Endothelial cell (in vitro differentiated cells): ENCODE data around the gene DMAC2. TPM values are rescaled to one million over a fixed set of nuclear protein-coding genes. Genes with fewer than 3 reads are reported as not detected.
"Not testable (repeated sequence)": the region's sequence is repeated elsewhere in the genome, so short reads cannot be mapped to it uniquely, and the experiment has no call there.

Experiments used
- DNase-seq: peaks from one replicate; pipeline ENCODE4 v3.0.0; 2021; ENCODE audit warnings: low spot score
- H3K27ac Mint-ChIP-seq: one replicate; pipeline ENCODE4 v1.8.0; 2021; ENCODE audit warnings: mixed read lengths, inconsistent platforms; ENCODE audit not compliant: unreplicated experiment
- H3K27me3 Mint-ChIP-seq: one replicate; pipeline ENCODE4 v1.8.0; 2021; ENCODE audit warnings: mild to moderate bottlenecking, moderate library complexity, mixed read lengths, inconsistent platforms; ENCODE audit not compliant: unreplicated experiment
- H3K36me3 Mint-ChIP-seq: one replicate; pipeline ENCODE4 v1.8.0; 2021; ENCODE audit warnings: mild to moderate bottlenecking, low read depth, mixed read lengths, inconsistent platforms; ENCODE audit not compliant: unreplicated experiment
- H3K4me1 Mint-ChIP-seq: one replicate; pipeline ENCODE4 v1.8.0; 2021; ENCODE audit warnings: mild to moderate bottlenecking, mixed read lengths, inconsistent platforms; ENCODE audit not compliant: unreplicated experiment
- H3K4me3 Mint-ChIP-seq: one replicate; pipeline ENCODE4 v1.8.0; 2021; ENCODE audit warnings: mild to moderate bottlenecking, mixed read lengths, inconsistent platforms; ENCODE audit not compliant: unreplicated experiment
- H3K9me3 Mint-ChIP-seq: one replicate; pipeline ENCODE4 v1.8.0; 2021; ENCODE audit warnings: mixed read lengths, inconsistent platforms; ENCODE audit not compliant: unreplicated experiment
- total RNA-seq: library from RNA; stranded (reverse); fragmentation: NEBNext Ultra II Directional; extraction: Animal tissue kit (Norgen Biotek cat#: 25700); gene quantifications from one replicate; pipeline ENCODE4 v1.2.1, GENCODE V29; 2021; ENCODE audit not compliant: unreplicated experiment
- TF ChIP-seq, protein P1 (sequence below): fragments of 200-600 bp; sonication (generic); IDR thresholded peaks from one replicate; pipeline ENCODE4 v1.5.0; 2021; ENCODE audit warnings: antibody characterized with exemption; ENCODE audit not compliant: unreplicated experiment

The DMAC2 gene
- total RNA-seq, 1 donor from 2014 or later: 75.5 TPM

- Mint-ChIP-seq H3K27ac (no peak overlapping the region), H3K4me3 (no peak overlapping the region), H3K4me1 (peaks cover 28% of the 10 kb centered on the region), H3K36me3 (peaks cover 10% of the 10 kb centered on the region), H3K27me3 (peaks cover 5% of the 10 kb centered on the region), H3K9me3 (no peaks in the 10 kb centered on the region)
- TF ChIP-seq, protein P1, sequence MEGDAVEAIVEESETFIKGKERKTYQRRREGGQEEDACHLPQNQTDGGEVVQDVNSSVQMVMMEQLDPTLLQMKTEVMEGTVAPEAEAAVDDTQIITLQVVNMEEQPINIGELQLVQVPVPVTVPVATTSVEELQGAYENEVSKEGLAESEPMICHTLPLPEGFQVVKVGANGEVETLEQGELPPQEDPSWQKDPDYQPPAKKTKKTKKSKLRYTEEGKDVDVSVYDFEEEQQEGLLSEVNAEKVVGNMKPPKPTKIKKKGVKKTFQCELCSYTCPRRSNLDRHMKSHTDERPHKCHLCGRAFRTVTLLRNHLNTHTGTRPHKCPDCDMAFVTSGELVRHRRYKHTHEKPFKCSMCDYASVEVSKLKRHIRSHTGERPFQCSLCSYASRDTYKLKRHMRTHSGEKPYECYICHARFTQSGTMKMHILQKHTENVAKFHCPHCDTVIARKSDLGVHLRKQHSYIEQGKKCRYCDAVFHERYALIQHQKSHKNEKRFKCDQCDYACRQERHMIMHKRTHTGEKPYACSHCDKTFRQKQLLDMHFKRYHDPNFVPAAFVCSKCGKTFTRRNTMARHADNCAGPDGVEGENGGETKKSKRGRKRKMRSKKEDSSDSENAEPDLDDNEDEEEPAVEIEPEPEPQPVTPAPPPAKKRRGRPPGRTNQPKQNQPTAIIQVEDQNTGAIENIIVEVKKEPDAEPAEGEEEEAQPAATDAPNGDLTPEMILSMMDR: no peak
- no peak for DNase-seq
Observed at GRCh38 chr19:41395355-41395754, 44.4 kb downstream of the DMAC2 start.

- peaks cover 15% of the 10 kb centered on the region for H3K36me3 Mint-ChIP-seq
- TF ChIP-seq, protein P1: no peak
- no peak for DNase-seq
Observed at GRCh38 chr19:41392775-41393174, 46.9 kb downstream of the DMAC2 start.

DNA sequence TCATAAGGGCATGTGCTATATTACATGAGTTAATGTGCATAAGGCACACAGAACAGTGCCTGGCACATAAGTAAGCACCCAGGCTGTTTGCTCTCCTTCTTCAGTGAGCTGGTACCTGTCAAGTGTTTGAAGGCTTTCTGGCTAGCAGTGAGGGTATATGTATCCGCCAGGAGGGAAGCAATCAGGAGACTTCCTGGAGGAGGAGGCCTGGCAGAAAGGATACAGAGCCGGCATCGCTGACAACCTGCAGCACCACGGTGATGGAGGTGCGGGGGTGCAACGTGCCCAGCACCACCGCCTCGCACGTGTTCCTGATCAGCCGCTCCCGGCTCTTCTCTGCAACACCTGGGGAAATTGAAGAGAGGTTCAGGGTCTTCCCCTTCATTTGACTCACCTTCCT is 48.1 kb downstream of the DMAC2 start:
- Mint-ChIP-seq H3K4me1 (peaks cover 9% of the 10 kb centered on the region), H3K27me3 (peaks cover 4% of the 10 kb centered on the region), H3K36me3 (peaks cover 15% of the 10 kb centered on the region), H3K27ac (no peak overlapping the region), H3K9me3 (no peaks in the 10 kb centered on the region), H3K4me3 (no peak overlapping the region)
- TF ChIP-seq, protein P1: no peak
- DNase-seq: no peak

More at GRCh38 chr19:41392775-41393174, 46.9 kb downstream of the DMAC2 start:
- Mint-ChIP-seq H3K27me3 (peaks cover 4% of the 10 kb centered on the region), H3K4me1 (peaks cover 11% of the 10 kb centered on the region), H3K9me3 (no peaks in the 10 kb centered on the region), H3K4me3 (no peak overlapping the region), H3K27ac (no peak overlapping the region)

GRCh38 chr19:41386442-41386841 is 53.3 kb downstream of the DMAC2 start:
- peaks cover 6% of the 10 kb centered on the region for H3K27me3 Mint-ChIP-seq
- no peaks in the 10 kb centered on the region for H3K4me1 Mint-ChIP-seq
- no peak overlapping the region for H3K27ac Mint-ChIP-seq
- DNase-seq: no peak
- TF ChIP-seq, protein P1: no peak
- H3K4me3 Mint-ChIP-seq: no peak overlapping the region
- peaks cover 21% of the 10 kb centered on the region for H3K36me3 Mint-ChIP-seq
- H3K9me3 Mint-ChIP-seq: no peaks in the 10 kb centered on the region

- H3K4me1 Mint-ChIP-seq: peaks cover 4% of the 10 kb centered on the region
- no peak overlapping the region for H3K27ac Mint-ChIP-seq
- TF ChIP-seq, protein P1: no peak
- peaks cover 14% of the 10 kb centered on the region for H3K36me3 Mint-ChIP-seq
- H3K9me3 Mint-ChIP-seq: no peaks in the 10 kb centered on the region
- no peak for DNase-seq
- peaks cover 4% of the 10 kb centered on the region for H3K27me3 Mint-ChIP-seq
- H3K4me3 Mint-ChIP-seq: no peak overlapping the region
Observed at GRCh38 chr19:41384351-41384750, 55.4 kb downstream of the DMAC2 start.

DNA sequence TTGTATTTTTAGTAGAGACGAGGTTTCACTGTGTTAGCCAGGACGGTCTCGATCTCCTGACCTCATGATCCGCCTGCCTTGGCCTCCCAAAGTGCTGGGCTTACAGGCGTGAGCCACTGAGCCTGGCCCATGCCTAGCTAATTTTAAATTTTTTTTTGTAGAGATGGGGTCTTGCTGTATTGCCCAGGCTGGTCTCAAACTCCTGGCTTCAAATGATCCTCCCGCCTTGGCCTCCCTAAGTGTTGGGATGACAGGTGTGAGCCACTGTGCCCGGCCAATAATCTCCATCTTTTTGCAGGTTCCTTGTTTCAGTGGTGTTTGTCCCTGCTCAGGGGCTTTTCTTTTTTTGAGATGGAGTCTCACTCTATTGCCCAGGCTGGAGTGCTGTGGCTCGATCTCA is 58.2 kb downstream of the DMAC2 start:
- H3K9me3 Mint-ChIP-seq, H3K27ac Mint-ChIP-seq, DNase-seq, H3K27me3 Mint-ChIP-seq, H3K4me3 Mint-ChIP-seq: not testable (repeated sequence)
- Mint-ChIP-seq H3K36me3 (peaks cover 14% of the 10 kb centered on the region), H3K4me1 (peaks cover 14% of the 10 kb centered on the region)
